AG09319 (cell line): ENCODE data around the gene GINS1.

Experiments
- DNase-seq: peaks from one replicate; pipeline ENCODE4 v3.0.0-alpha.2; 2010; ENCODE audit warnings: low read depth; ENCODE audit errors: extremely low read depth
- TF ChIP-seq, protein P1 (sequence below): IDR thresholded peaks from 2 replicates; pipeline ENCODE4 v1.5.1; 2011; ENCODE audit warnings: low read depth, mild to moderate bottlenecking, inconsistent platforms, low read length, moderate library complexity

Gene GINS1

DNA sequence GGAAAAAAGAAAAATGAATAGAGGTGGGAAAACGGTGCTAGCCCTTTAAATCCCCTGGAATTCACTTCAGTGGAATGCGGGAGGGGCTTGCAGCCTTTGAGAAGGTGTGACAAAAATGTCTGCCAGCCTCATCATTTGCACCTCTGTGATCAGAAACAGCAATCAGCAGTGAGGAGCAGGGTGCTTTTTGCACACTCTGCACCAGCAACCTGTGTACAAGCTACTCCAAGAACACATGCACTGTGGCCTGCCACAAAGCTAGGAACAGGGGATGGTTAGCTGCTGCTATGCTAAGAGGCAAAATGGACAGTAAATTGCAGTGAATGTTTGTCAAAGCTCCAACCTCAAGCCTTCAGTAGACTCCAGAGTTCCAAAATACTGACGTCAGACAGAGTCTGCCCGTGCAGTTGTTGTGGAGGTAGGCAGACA is 29.7 kb downstream of the GINS1 start:
- no peak for DNase-seq
- TF ChIP-seq, protein P1, sequence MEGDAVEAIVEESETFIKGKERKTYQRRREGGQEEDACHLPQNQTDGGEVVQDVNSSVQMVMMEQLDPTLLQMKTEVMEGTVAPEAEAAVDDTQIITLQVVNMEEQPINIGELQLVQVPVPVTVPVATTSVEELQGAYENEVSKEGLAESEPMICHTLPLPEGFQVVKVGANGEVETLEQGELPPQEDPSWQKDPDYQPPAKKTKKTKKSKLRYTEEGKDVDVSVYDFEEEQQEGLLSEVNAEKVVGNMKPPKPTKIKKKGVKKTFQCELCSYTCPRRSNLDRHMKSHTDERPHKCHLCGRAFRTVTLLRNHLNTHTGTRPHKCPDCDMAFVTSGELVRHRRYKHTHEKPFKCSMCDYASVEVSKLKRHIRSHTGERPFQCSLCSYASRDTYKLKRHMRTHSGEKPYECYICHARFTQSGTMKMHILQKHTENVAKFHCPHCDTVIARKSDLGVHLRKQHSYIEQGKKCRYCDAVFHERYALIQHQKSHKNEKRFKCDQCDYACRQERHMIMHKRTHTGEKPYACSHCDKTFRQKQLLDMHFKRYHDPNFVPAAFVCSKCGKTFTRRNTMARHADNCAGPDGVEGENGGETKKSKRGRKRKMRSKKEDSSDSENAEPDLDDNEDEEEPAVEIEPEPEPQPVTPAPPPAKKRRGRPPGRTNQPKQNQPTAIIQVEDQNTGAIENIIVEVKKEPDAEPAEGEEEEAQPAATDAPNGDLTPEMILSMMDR, result no peak

DNA sequence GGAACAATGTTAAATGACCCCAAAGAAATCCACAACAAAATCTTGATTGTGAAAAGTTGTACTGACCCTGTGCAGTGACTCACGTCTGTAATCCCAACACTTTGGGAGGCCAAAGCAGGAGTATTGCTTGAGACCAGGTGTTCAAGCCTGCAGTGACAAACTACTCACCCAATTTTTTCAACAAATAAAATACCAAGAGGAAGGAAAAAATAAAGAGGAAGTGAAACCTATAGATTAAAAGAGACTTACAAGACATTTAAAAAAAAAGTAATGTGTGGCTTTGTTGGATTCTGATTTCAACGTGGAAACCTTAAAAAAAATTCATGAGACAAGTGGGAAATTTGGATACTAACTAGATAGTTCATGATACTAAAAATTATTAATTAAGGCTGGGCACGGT is 31.9 kb downstream of the GINS1 start:
- TF ChIP-seq, protein P1, result no peak
- DNase-seq, result no peak

DNA sequence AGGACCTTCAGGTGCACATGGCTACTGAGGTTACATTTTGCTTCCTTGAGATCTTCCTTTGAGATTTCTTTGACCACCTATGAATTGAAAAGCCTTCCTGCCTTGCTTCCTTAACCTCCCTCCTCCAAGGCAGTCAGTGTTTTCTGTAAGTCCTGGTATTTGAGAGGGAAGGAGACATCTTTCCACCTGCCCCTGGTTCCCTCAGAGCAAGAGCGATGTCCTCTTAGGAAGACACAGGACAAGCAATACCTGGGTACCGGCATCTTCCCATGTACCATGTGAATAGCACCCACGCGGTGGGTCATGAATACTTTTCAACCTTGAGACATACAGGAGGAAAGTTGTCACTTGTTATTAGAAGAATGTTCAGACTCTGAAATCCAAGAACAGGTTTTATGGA is 37.1 kb downstream of the GINS1 start:
- TF ChIP-seq, protein P1, result no peak

DNA sequence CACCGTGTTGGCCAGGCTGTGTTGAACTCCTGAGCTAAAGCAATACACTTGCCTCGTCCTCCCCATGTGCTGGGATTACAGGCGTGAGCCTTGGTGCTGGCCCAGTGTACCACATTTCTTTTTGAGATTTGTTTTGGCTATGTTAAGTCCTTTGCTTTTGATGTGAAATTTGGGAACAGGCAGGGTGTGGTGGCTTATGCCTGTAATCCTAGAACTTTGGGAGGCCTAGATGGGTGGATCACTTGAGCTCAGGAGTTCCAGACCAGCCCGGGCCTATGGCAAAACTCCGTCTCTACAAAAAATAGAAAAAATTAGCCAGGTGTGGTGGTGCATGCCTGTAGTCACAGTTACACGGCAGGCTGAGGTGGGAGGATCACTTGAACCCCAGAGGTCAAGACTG is 40.2 kb downstream of the GINS1 start:
- no peak for DNase-seq
- TF ChIP-seq, protein P1, result no peak

More for the DNA sequence above, 37.1 kb downstream of the GINS1 start:
- DNase-seq, result no peak

DNA sequence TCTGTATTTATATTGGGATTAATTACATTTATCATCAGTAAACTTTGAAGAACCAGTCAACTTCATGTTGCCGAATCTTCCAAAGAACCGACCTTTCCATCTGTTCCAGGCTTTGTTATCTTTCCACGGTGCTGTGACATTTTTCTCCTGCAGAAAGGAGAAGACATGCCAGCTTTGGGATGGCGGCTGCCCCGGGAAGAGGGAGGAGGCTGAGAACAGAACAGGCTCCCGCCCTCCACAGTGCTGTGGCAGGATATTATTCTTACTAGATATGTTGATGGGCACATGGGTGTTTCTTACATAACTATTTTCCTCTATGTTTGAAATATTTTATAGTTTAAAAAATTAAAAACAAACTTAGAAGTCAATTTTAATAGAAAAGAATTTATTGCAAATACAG is 44.9 kb downstream of the GINS1 start:
- no peak for DNase-seq

GRCh38 chr20:25453035-25453810 is 45.8 kb downstream of the GINS1 start:
- TF ChIP-seq, protein P1, result no peak
- no peak for DNase-seq

More for the DNA sequence above, 44.9 kb downstream of the GINS1 start:
- TF ChIP-seq, protein P1, result no peak

GRCh38 chr20:25454153-25454900 is 46.9 kb downstream of the GINS1 start:
- TF ChIP-seq, protein P1, result no peak
- no peak for DNase-seq
